B cell (primary cell): ENCODE data around the gene DBNDD2.

Source experiments
- EZH2 ChIP-seq: IDR thresholded peaks from 2 replicates; pipeline ENCODE4 v1.6.1; 2012; ENCODE audit warnings: borderline replicate concordance, low read depth, mild to moderate bottlenecking, moderate library complexity, low read length; ENCODE audit not compliant: insufficient read depth, poor library complexity, severe bottlenecking
- TF ChIP-seq, protein P1 (sequence below): fragments of 200-600 bp; IDR thresholded peaks from one replicate; pipeline ENCODE4 v1.8.0; 2022; ENCODE audit warnings: antibody characterized with exemption, mild to moderate bottlenecking

- TF ChIP-seq EZH2 = no peak
- TF ChIP-seq, protein P1, sequence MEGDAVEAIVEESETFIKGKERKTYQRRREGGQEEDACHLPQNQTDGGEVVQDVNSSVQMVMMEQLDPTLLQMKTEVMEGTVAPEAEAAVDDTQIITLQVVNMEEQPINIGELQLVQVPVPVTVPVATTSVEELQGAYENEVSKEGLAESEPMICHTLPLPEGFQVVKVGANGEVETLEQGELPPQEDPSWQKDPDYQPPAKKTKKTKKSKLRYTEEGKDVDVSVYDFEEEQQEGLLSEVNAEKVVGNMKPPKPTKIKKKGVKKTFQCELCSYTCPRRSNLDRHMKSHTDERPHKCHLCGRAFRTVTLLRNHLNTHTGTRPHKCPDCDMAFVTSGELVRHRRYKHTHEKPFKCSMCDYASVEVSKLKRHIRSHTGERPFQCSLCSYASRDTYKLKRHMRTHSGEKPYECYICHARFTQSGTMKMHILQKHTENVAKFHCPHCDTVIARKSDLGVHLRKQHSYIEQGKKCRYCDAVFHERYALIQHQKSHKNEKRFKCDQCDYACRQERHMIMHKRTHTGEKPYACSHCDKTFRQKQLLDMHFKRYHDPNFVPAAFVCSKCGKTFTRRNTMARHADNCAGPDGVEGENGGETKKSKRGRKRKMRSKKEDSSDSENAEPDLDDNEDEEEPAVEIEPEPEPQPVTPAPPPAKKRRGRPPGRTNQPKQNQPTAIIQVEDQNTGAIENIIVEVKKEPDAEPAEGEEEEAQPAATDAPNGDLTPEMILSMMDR = no peak
Measured at GRCh38 chr20:45432294-45432693, 24.2 kb downstream of the DBNDD2 start.
